Measurements from ENCODE around the gene BUB1.
"Not testable (repeated sequence)": the region's sequence is repeated elsewhere in the genome, so short reads cannot be mapped to it uniquely, and the experiment has no call there.

GRCh38 chr2:110603917-110604591 is 73.8 kb downstream of the BUB1 start:
- not testable (repeated sequence) for TF ChIP-seq ARNT (IDR thresholded peaks at IDR 0.05); SP1 (IDR thresholded peaks at IDR 0.05); BHLHE40 (IDR thresholded peaks at IDR 0.05; ENCODE audit: borderline replicate concordance); FOXM1 (IDR thresholded peaks at IDR 0.05; ENCODE audit: borderline replicate concordance); TARDBP (IDR thresholded peaks at IDR 0.05); FOXA1 (IDR thresholded peaks at IDR 0.05)
